GM23338 (cell line): Measurements from ENCODE around the gene RXYLT1. TPM values are rescaled to one million over a fixed set of nuclear protein-coding genes. Genes with fewer than 3 reads are reported as not detected.
A peak's percentile ranks its signal among the peaks of the same experiment; 100 is the strongest.

ENCODE experiments used
- ATAC-seq: fragments of 200-7000 bp; cut with Tn5 transposase; 3 replicates; pipeline ENCODE4 v1.9.1; 2020
- DNase-seq: peaks from one replicate; pipeline ENCODE4 v3.0.0-alpha.2; 2015; ENCODE audit warnings: low spot score
- H2AFZ ChIP-seq: fragments of 200-600 bp; sonication (generic); 2 replicates; pipeline ENCODE4 v1.8.0; 2016; ENCODE audit warnings: antibody characterized with exemption, mild to moderate bottlenecking, moderate library complexity
- H3F3A ChIP-seq: fragments of 200-600 bp; sonication (generic); replicated peaks from 2 replicates; pipeline ENCODE4 v1.8.0; 2017; ENCODE audit warnings: antibody characterized with exemption, mixed run types, low read depth
- H3K27ac ChIP-seq: fragments of 200-600 bp; sonication (generic); 2 replicates; pipeline ENCODE4 v1.6.1; 2016; ENCODE audit warnings: low read depth
- H3K27me3 ChIP-seq: fragments of 200-600 bp; sonication (generic); 2 replicates; pipeline ENCODE4 v1.8.0; 2016; ENCODE audit warnings: mild to moderate bottlenecking, mixed run types, moderate library complexity; ENCODE audit not compliant: insufficient read depth
- H3K36me3 ChIP-seq: fragments of 200-600 bp; sonication (generic); 2 replicates; pipeline ENCODE4 v1.8.0; 2016; ENCODE audit warnings: mild to moderate bottlenecking; ENCODE audit not compliant: insufficient read depth
- H3K4me1 ChIP-seq: fragments of 200-600 bp; sonication (generic); 2 replicates; pipeline ENCODE4 v1.8.0; 2016; ENCODE audit warnings: mild to moderate bottlenecking, moderate library complexity; ENCODE audit not compliant: insufficient read depth
- H3K4me2 ChIP-seq: fragments of 200-600 bp; sonication (generic); 2 replicates; pipeline ENCODE4 v1.7.1; 2017; ENCODE audit warnings: mixed run types
- H3K4me3 ChIP-seq: fragments of 200-600 bp; sonication (generic); 2 replicates; pipeline ENCODE4 v1.6.1; 2016; ENCODE audit warnings: mixed run types
- H3K79me2 ChIP-seq: fragments of 200-600 bp; sonication (generic); replicated peaks from 2 replicates; pipeline ENCODE4 v1.8.0; 2017; ENCODE audit warnings: mild to moderate bottlenecking; ENCODE audit not compliant: insufficient read depth
- H3K9me2 ChIP-seq: fragments of 200-600 bp; sonication (generic); 2 replicates; pipeline ENCODE4 v1.8.0; 2017; ENCODE audit not compliant: insufficient read depth
- H4K20me1 ChIP-seq: fragments of 200-600 bp; sonication (generic); replicated peaks from 2 replicates; pipeline ENCODE4 v1.8.0; 2017; ENCODE audit warnings: mild to moderate bottlenecking; ENCODE audit not compliant: insufficient read depth
- H3K27ac Mint-ChIP-seq: 2 replicates; pipeline ENCODE4 v1.8.0; 2020; ENCODE audit warnings: inconsistent platforms, mild to moderate bottlenecking, moderate library complexity, mixed read lengths
- H3K27me3 Mint-ChIP-seq: 3 replicates; pipeline ENCODE4 v1.8.0; 2022; ENCODE audit warnings: low read depth, mild to moderate bottlenecking, moderate library complexity, mixed read lengths, inconsistent platforms; ENCODE audit not compliant: insufficient read depth, poor library complexity
- H3K36me3 Mint-ChIP-seq: 3 replicates; pipeline ENCODE4 v1.8.0; 2021; ENCODE audit warnings: low read depth, mild to moderate bottlenecking, inconsistent platforms, moderate library complexity, mixed read lengths
- H3K4me1 Mint-ChIP-seq: 3 replicates; pipeline ENCODE4 v1.8.0; 2020; ENCODE audit warnings: mild to moderate bottlenecking, inconsistent platforms, mixed read lengths
- H3K4me3 Mint-ChIP-seq: 3 replicates; pipeline ENCODE4 v1.8.0; 2021; ENCODE audit warnings: moderate library complexity, mild to moderate bottlenecking, inconsistent platforms, mixed read lengths
- H3K9me3 Mint-ChIP-seq: 3 replicates; pipeline ENCODE4 v1.8.0; 2020; ENCODE audit warnings: moderate library complexity, mild to moderate bottlenecking, inconsistent platforms, mixed read lengths
- CREB1 ChIP-seq: fragments of 250-450 bp; sonication (Bioruptor Pico); IDR thresholded peaks from 2 replicates; pipeline ENCODE4 v1.5.0; 2020; ENCODE audit warnings: low read depth, mild to moderate bottlenecking, moderate library complexity
- CTCF ChIP-seq, 2 experiments: fragments of 200-600 bp in 1 of 2; sonication (generic) in 1 of 2; conservative IDR thresholded peaks; 2 replicates each; pipeline versions ENCODE4 v1.5.1 to v1.6.1; 2016 to 2017; ENCODE audit warnings: antibody characterized with exemption in 2 of 2, low read depth in 2 of 2, mild to moderate bottlenecking in 2 of 2, moderate library complexity in 1 of 2
- JUNB ChIP-seq: IDR thresholded peaks from one replicate; pipeline ENCODE4 v1.6.1; 2016; ENCODE audit warnings: antibody characterized with exemption; ENCODE audit not compliant: unreplicated experiment
- STAT1 ChIP-seq: IDR thresholded peaks from one replicate; pipeline ENCODE4 v1.6.1; 2016; ENCODE audit warnings: antibody characterized with exemption; ENCODE audit not compliant: unreplicated experiment
- ZNF462 ChIP-seq: fragments of 250-450 bp; sonication (Bioruptor Pico); IDR thresholded peaks from 2 replicates; pipeline ENCODE4 v1.5.0; 2020; ENCODE audit warnings: mild to moderate bottlenecking, moderate library complexity
- polyA plus RNA-seq: library from polyadenylated mRNA; unstranded; fragments of >200 nt; fragmentation: Nextera tagmentation; extraction: Ambion mirVana; gene quantifications from 2 replicates; pipeline ENCODE4 v1.2.1, GENCODE V29; 2016
- total RNA-seq: library from RNA; depleted of rRNA; stranded (reverse); fragments of >200 nt; shearing (Covaris generic); gene quantifications from 2 replicates; pipeline ENCODE4 v1.2.3, GENCODE V29; 2014

The RXYLT1 gene
- total and polyA plus RNA-seq, 2 experiments from 2014 or later: 10.1 to 11.1 TPM

- no peak overlapping the region for H3K27ac ChIP-seq
- no peaks in the 10 kb centered on the region for H4K20me1 ChIP-seq
- H3K36me3 ChIP-seq: no peaks in the 10 kb centered on the region
- peak overlapping the region; percentile 1; the same call in 1 of the 2 replicates for H2AFZ ChIP-seq
- Mint-ChIP-seq H3K9me3 (peaks cover 16% of the 10 kb centered on the region), H3K27me3 (peaks cover 9% of the 10 kb centered on the region), H3K36me3 (peaks cover 7% of the 10 kb centered on the region; the same call in 2 of the 3 replicates), H3K27ac (no peak overlapping the region), H3K4me1 (no peaks in the 10 kb centered on the region), H3K4me3 (no peak overlapping the region)
- TF ChIP-seq CREB1 (CRISPR knock-in tag): no peak
- TF ChIP-seq STAT1: no peak
- peak; percentile 78 to 88 for TF ChIP-seq CTCF (conservative IDR thresholded peaks at IDR 0.05; ENCODE audit: low read depth in 2 of 2)
- no peak for TF ChIP-seq JUNB
- no peak for TF ChIP-seq ZNF462
- H3K27me3 ChIP-seq: peaks cover 15% of the 10 kb centered on the region; the same call in 1 of the 2 replicates
- no peak overlapping the region for H3K4me2 ChIP-seq
- no peaks in the 10 kb centered on the region for H3K79me2 ChIP-seq
- no peaks in the 10 kb centered on the region for H3F3A ChIP-seq
- H3K4me1 ChIP-seq: peaks cover 6% of the 10 kb centered on the region; the same call in 1 of the 2 replicates
- DNase-seq: peak; percentile 78
- H3K4me3 ChIP-seq: no peak overlapping the region
- peak; percentile 43; the same call in 2 of the 3 replicates for ATAC-seq
- no peaks in the 10 kb centered on the region for H3K9me2 ChIP-seq
These were observed 46.4 kb downstream of the RXYLT1 start for GRCh38 chr12:63826006-63826585.
